Heart right ventricle (tissue), 16 donors: ENCODE data around the gene GRIK2. TPM values are rescaled to one million over a fixed set of nuclear protein-coding genes. Genes with fewer than 3 reads are reported as not detected.

Source experiments
- ATAC-seq, 8 donors: fragments of 200-7000 bp; cut with Tn5 transposase; one replicate each; pipeline ENCODE4 v1.9.1; 2020; ENCODE audit warnings: mild to moderate bottlenecking in 8 of 8, moderate library complexity in 8 of 8, moderate number of reproducible peaks in 1 of 8
- DNase-seq, 2 donors: peaks; one replicate each; pipeline ENCODE4 v3.0.0-alpha.2; 2020
- H3K27ac ChIP-seq, 10 donors: fragments of 200-600 bp; sonication (generic) in 2 of 10; one replicate each; pipeline versions ENCODE4 v1.5.0 to v1.8.0; 2020 to 2022; ENCODE audit warnings: mild to moderate bottlenecking in 3 of 10
- H3K27me3 ChIP-seq, 7 donors: fragments of 200-600 bp; one replicate each; pipeline ENCODE4 v1.8.0; 2021 to 2022; ENCODE audit warnings: mild to moderate bottlenecking in 2 of 7
- H3K36me3 ChIP-seq, 9 donors: fragments of 200-600 bp; sonication (generic) in 1 of 9; one replicate each; pipeline versions ENCODE4 v1.5.0 to v1.8.0; 2020 to 2022; ENCODE audit warnings: mild to moderate bottlenecking in 2 of 9
- H3K4me1 ChIP-seq, 9 donors: fragments of 200-600 bp; sonication (generic) in 1 of 9; one replicate each; pipeline versions ENCODE4 v1.5.0 to v1.8.0; 2020 to 2022; ENCODE audit warnings: mild to moderate bottlenecking in 4 of 9
- H3K4me3 ChIP-seq, 10 donors: fragments of 200-600 bp; sonication (generic) in 2 of 10; one replicate each; pipeline versions ENCODE4 v1.5.0 to v1.8.0; 2020 to 2022; ENCODE audit warnings: mild to moderate bottlenecking in 7 of 10, moderate library complexity in 2 of 10
- H3K9me3 ChIP-seq, 11 donors: fragments of 200-600 bp in 10 of 11; sonication (generic) in 2 of 11; one replicate each; pipeline versions ENCODE4 v1.5.0 to v1.8.0; 2013 to 2022; ENCODE audit warnings: mild to moderate bottlenecking in 2 of 11, control low read depth in 1 of 11, moderate library complexity in 1 of 11
- CTCF ChIP-seq, 9 donors: fragments of 200-600 bp; sonication (generic) in 2 of 9; IDR thresholded peaks; one replicate each; pipeline versions ENCODE4 v1.5.0 to v1.8.0; 2021 to 2022; ENCODE audit warnings: antibody characterized with exemption in 9 of 9, mild to moderate bottlenecking in 5 of 9, moderate library complexity in 1 of 9
- WGBS, 2 donors: extraction: QIAGEN DNeasy Blood & Tissue Kit; methylation state at CpG; one replicate each; pipeline ENCODE4 v1.1.7; 2013; ENCODE audit warnings: inconsistent platforms in 1 of 2; 5-methylcytosine and 5-hydroxymethylcytosine counted together
- intact Hi-C, 10 donors: fragments of 100-400 bp; cut with DNase I; formaldehyde crosslinking; loops; one replicate each; pipeline versions ENCODE4 v1.11.1 to v1.14.2; 2022
- polyA plus RNA-seq, 2 donors: library from polyadenylated mRNA; stranded (reverse); fragments of 200-250 nt; gene quantifications; one replicate each; pipeline ENCODE4 v1.2.3, GENCODE V29; 2013
- total RNA-seq, 10 donors: library from RNA; stranded (reverse); fragmentation: NEBNext Ultra II Directional in 3 of 10; extraction: Animal tissue kit (Norgen Biotek cat#: 25700) in 3 of 10; gene quantifications; one replicate each; pipeline versions ENCODE4 v1.2.1 to v1.2.4, GENCODE V29; 2021 to 2023
- donor health status: Arrhythmogenic right ventricular cardiomyopathy.
- donor health status: ischemic (EF 13 %, LVEDD 7.1; RV severe dilation, severe dysfunction).
- donor health status: healthy with polysubstance abuse.
- donor health status: DM: no; HTN: yes; CAD: no.
- donor health status: DM: no; HTN: no; CAD: no.
- donor health status: ischemic (EF 25% LVEDD 6.9; RV normal size, moderate dysfunction).
- donor health status: ischemic (EF 25% LVEDD 5.7; RV mildly dilated, moderate dysfunction).
- donor health status: healthy.
- donor health status: DM: yes; HTN: yes; CAD: no.
- donor health status: Ischemic cardiomyopathy.
- donor health status: ischemic (EF 35%, LVEDD 5.7; RV mildly dilated, moderate dysfunction).
- donor health status: nonischemic (EF 11% LVEDD 7.7; RV severe dilation, severe dysfunction).
- donor health status: DM: yes; HTN: yes; CAD: no.
- donor health status: PGD.
- donor health status: ischemic (EF 29% LVEDD 5.4; RV normal size, mild dysfunction).
- donor health status: nonischemic (EF 23%, LVEDD 6.1; RV moderate dilation, normal function).

The GRIK2 gene
- total and polyA plus RNA-seq, 12 donors = 0.13 to 7.0 (median 2.5) TPM

DNA sequence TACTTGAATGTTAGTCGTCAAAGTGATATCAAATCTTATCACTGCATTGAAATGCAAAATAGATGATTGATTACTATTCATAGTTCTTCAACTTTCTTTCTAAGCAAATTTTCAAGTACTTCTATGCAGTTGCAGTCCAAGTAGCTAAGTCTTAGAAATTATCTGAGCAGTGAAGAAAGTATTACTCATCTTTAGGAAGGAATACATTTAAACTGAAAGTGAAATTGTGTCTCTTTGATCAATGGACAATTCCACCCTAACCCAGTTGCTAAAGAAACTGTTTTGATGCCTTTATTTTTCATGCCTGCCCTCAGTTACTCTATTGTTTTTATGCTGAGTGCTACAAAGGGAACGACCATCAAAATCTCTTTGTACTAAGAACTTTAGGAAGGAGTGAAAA is 337.4 kb downstream of the GRIK2 start:
- DNase-seq (no peak), ATAC-seq (no peak)
- TF ChIP-seq CTCF (IDR thresholded peaks at IDR 0.05) = no peak
- 44 to 53% methylated on average over 2 of the region's 2 CpGs for WGBS, 2 donors
- Histone ChIP-seq H3K36me3 (no peaks in the 10 kb centered on the region), H3K27ac (no peak overlapping the region), H3K4me3 (no peak overlapping the region), H3K27me3 (no peaks in the 10 kb centered on the region), H3K9me3 (peaks cover 0 to 1% (median 0%) of the 10 kb centered on the region in 11 donors), H3K4me1 (no peaks in the 10 kb centered on the region)
- intact Hi-C loops = no loop called here

DNA sequence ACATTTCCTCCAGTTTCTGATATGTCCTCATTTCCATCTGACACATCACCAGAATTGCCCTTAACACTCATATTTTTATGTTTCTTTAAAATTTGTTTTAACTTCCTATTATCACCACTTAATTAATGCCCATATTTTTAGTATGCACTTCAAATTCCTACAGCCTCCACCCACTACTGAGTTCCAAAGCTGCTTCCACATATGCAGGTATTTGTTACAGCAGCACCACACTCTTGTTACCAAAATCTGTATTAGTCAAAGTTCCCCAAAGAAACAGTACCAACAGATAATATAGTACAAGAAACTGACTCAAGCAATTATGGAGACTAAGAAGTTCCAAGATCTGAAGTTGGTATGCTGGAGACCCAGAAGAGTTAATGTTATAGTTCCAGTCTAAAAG is 340.4 kb downstream of the GRIK2 start:
- DNase-seq (no peak), ATAC-seq (no peak)
- intact Hi-C loops = no loop called here
- H3K9me3 ChIP-seq = peaks cover 0 to 13% (median 0%) of the 10 kb centered on the region in 11 donors
- no peaks in the 10 kb centered on the region for H3K27me3 ChIP-seq
- H3K4me3 ChIP-seq = no peak overlapping the region
- no peaks in the 10 kb centered on the region for H3K4me1 ChIP-seq
- H3K27ac ChIP-seq = no peak overlapping the region
- no peak for TF ChIP-seq CTCF (IDR thresholded peaks at IDR 0.05)
- H3K36me3 ChIP-seq = no peaks in the 10 kb centered on the region

- no peak overlapping the region for H3K4me3 ChIP-seq
- no peak overlapping the region for H3K27ac ChIP-seq
- intact Hi-C loops = no loop called here
- DNase-seq (no peak), ATAC-seq (no peak)
- no peak for TF ChIP-seq CTCF (IDR thresholded peaks at IDR 0.05)
- 84 to 95% methylated on average over 1 of the region's 1 CpG for WGBS, 2 donors
- H3K27me3 ChIP-seq = no peaks in the 10 kb centered on the region
- peaks cover 0 to 13% (median 0%) of the 10 kb centered on the region in 11 donors for H3K9me3 ChIP-seq
- peaks cover 0 to 8% (median 0%) of the 10 kb centered on the region in 9 donors for H3K4me1 ChIP-seq
- no peaks in the 10 kb centered on the region for H3K36me3 ChIP-seq
Measured at GRCh38 chr6:101738481-101738880, 345.0 kb downstream of the GRIK2 start.

DNA sequence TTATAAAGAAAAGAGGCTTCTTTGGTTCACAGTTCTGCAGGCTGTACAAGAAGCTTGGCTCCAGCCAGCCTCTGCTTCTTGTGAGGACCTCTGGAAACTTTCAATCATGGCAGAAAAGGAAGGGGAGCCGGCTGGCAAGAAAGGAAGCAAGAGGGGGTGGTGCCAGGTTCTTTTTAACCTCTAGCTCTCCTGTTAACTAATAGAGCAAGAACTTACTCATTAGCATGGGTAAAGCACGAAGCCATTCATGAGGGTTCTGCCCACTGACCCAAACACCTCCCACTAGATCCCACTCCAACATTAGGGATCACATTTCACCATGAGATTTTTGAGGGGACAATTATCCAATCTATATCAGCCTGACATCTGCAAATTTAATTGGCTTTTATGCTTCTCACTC is 347.1 kb downstream of the GRIK2 start:
- Histone ChIP-seq H3K4me3 (no peak overlapping the region), H3K9me3 (peaks cover 0 to 13% (median 0%) of the 10 kb centered on the region in 11 donors), H3K4me1 (peaks cover 0 to 8% (median 0%) of the 10 kb centered on the region in 9 donors), H3K27ac (no peak overlapping the region), H3K36me3 (no peaks in the 10 kb centered on the region), H3K27me3 (no peaks in the 10 kb centered on the region)
- intact Hi-C loops = no loop called here
- DNase-seq (no peak), ATAC-seq (no peak)
- WGBS, 2 donors = 31 to 37% methylated on average over 2 of the region's 2 CpGs
- TF ChIP-seq CTCF (IDR thresholded peaks at IDR 0.05) = no peak
